Measurements from ENCODE around the gene TSPAN32.
"Not testable (repeated sequence)": the region's sequence is repeated elsewhere in the genome, so short reads cannot be mapped to it uniquely, and the experiment has no call there.

The TSPAN32 gene

GRCh38 chr11:2267306-2267850 lies 34.4 kb upstream of the TSPAN32 start:
- FAIRE-seq, result no peak

GRCh38 chr11:2267851-2268728 lies 33.7 kb upstream of the TSPAN32 start:
- no peak for FAIRE-seq

- no peak for FAIRE-seq
Measured at GRCh38 chr11:2268729-2269600, 32.8 kb upstream of the TSPAN32 start.

- FAIRE-seq, result no peak
Measured at GRCh38 chr11:2269601-2270321, 32.1 kb upstream of the TSPAN32 start.

GRCh38 chr11:2270322-2271076 lies 31.3 kb upstream of the TSPAN32 start, which contains the start of gene ASCL2:
Gene ASCL2, minus strand, starts transcription at chr11:2270588. Its CDS starts 256 bp downstream, at chr11:2270332.
- no peak for FAIRE-seq

GRCh38 chr11:2271077-2271326 lies 30.8 kb upstream of the TSPAN32 start:
- FAIRE-seq, result no peak

GRCh38 chr11:2271327-2272227 lies 30.2 kb upstream of the TSPAN32 start:
- no peak for FAIRE-seq

GRCh38 chr11:2272228-2272945 lies 29.4 kb upstream of the TSPAN32 start:
- FAIRE-seq, result no peak

GRCh38 chr11:2272946-2273280 lies 28.9 kb upstream of the TSPAN32 start:
- FAIRE-seq, result no peak

- FAIRE-seq, result no peak
Measured at GRCh38 chr11:2273311-2273710, 28.5 kb upstream of the TSPAN32 start.

- no peak for FAIRE-seq
Measured at GRCh38 chr11:2273771-2274170, 28.0 kb upstream of the TSPAN32 start.

- no peak for FAIRE-seq
Measured at GRCh38 chr11:2275334-2276279, 26.2 kb upstream of the TSPAN32 start.

- no peak for FAIRE-seq
Measured at GRCh38 chr11:2276280-2277007, 25.4 kb upstream of the TSPAN32 start.

- FAIRE-seq, result no peak
Measured at GRCh38 chr11:2277008-2277346, 24.8 kb upstream of the TSPAN32 start.

- no peak for FAIRE-seq
Measured at GRCh38 chr11:2277933-2278523, 23.8 kb upstream of the TSPAN32 start.

- no peak for FAIRE-seq
Measured at GRCh38 chr11:2280208-2280607, 21.6 kb upstream of the TSPAN32 start.

- FAIRE-seq, result not testable (repeated sequence)
Measured at GRCh38 chr11:2286350-2286749, 15.5 kb upstream of the TSPAN32 start.

GRCh38 chr11:2287091-2287490 lies 14.7 kb upstream of the TSPAN32 start:
- FAIRE-seq, result no peak
